Measurements from ENCODE around the gene RIMOC1. TPM values are rescaled to one million over a fixed set of nuclear protein-coding genes. Genes with fewer than 3 reads are reported as not detected.
A peak's percentile ranks its signal among the peaks of the same experiment; 100 is the strongest.

The RIMOC1 gene
- total RNA-seq, 1 experiment from 2014 or later = 40.4 TPM

DNA sequence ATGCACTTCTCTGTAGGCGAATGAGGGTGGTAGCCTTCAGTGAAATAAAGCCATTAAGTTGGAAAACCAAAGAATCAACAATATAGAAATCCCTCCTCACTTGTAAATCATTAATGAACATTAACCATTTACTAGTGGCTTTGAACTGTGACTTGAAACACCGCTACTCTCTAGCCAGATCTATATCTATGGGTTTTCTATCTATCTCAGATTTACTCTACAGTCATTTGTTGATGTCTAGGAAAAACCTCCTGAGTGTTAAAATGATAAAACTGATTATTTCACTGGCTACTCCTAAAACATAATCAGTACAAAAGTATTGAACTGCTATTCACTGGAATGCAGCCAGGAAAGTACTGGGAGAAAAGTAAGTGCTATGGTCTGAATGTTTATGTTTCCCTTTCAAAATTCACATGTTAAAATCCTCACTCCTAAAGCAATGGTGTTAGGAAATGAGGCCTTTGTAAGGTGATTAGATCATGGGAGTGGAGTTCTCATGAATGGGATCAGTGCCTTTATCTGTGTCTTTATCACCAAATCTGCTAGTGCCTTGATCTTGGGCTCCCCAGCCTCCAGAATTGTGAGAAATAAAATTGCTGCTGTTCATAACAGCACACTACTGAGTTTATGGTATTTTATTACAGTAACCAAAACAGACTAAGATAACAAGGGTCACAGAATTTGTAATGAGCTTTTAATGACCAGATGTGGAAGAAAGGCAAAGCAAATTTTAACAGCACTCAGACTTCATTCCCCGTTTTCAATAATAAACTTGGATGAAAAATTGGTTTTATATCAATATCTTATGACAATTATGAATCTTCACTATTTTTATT lies 25.3 kb upstream of the RIMOC1 start:
- CTCF ChIA-PET = interaction anchor here (0.5 kb wide), 1 partner anchor 21 kb away, joined by 3 read pairs; no protein-coding TSS in a partner anchor
- intact Hi-C loops (cut with micrococcal nuclease) = no loop called here
- H3K4me1 Mint-ChIP-seq (ENCODE audit: insufficient read depth, unreplicated experiment) = no peaks in the 10 kb centered on the region
- no peak overlapping the region for H3K27ac Mint-ChIP-seq (ENCODE audit: low read depth, unreplicated experiment)
- no peak for DNase-seq (ENCODE audit: unreplicated experiment)
- POLR2A ChIA-PET = interaction anchor here (0.6 kb wide), 1 partner anchor 53 kb away, joined by 3 read pairs; no protein-coding TSS in a partner anchor
- no peak overlapping the region for H3K4me3 Mint-ChIP-seq (ENCODE audit: unreplicated experiment)
- TF ChIP-seq, protein P1, sequence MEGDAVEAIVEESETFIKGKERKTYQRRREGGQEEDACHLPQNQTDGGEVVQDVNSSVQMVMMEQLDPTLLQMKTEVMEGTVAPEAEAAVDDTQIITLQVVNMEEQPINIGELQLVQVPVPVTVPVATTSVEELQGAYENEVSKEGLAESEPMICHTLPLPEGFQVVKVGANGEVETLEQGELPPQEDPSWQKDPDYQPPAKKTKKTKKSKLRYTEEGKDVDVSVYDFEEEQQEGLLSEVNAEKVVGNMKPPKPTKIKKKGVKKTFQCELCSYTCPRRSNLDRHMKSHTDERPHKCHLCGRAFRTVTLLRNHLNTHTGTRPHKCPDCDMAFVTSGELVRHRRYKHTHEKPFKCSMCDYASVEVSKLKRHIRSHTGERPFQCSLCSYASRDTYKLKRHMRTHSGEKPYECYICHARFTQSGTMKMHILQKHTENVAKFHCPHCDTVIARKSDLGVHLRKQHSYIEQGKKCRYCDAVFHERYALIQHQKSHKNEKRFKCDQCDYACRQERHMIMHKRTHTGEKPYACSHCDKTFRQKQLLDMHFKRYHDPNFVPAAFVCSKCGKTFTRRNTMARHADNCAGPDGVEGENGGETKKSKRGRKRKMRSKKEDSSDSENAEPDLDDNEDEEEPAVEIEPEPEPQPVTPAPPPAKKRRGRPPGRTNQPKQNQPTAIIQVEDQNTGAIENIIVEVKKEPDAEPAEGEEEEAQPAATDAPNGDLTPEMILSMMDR (IDR thresholded peaks at IDR 0.05; ENCODE audit: unreplicated experiment) = no peak
- H3K27me3 Mint-ChIP-seq (ENCODE audit: insufficient read depth, unreplicated experiment) = no peaks in the 10 kb centered on the region
- H3K36me3 Mint-ChIP-seq (ENCODE audit: insufficient read depth, unreplicated experiment) = no peaks in the 10 kb centered on the region
- no TSS peak for BruUV-seq (replicated peaks)
- no peaks in the 10 kb centered on the region for H3K9me3 Mint-ChIP-seq (ENCODE audit: unreplicated experiment)

GRCh38 chr5:41882765-41883164 lies 21.4 kb upstream of the RIMOC1 start:
- TF ChIP-seq, protein P1 (IDR thresholded peaks at IDR 0.05; ENCODE audit: unreplicated experiment) = no peak
- Mint-ChIP-seq H3K27ac (ENCODE audit: low read depth, unreplicated experiment) (no peak overlapping the region), H3K36me3 (ENCODE audit: insufficient read depth, unreplicated experiment) (no peaks in the 10 kb centered on the region), H3K27me3 (ENCODE audit: insufficient read depth, unreplicated experiment) (no peaks in the 10 kb centered on the region), H3K4me3 (ENCODE audit: unreplicated experiment) (no peak overlapping the region), H3K9me3 (ENCODE audit: unreplicated experiment) (no peaks in the 10 kb centered on the region), H3K4me1 (ENCODE audit: insufficient read depth, unreplicated experiment) (no peaks in the 10 kb centered on the region)
- ChIA-PET CTCF (interaction anchor here (1.7 kb wide), 1 partner anchor 22 kb away, joined by 4 read pairs; no protein-coding TSS in a partner anchor), POLR2A (no interaction called here)
- no peak for DNase-seq (ENCODE audit: unreplicated experiment)
- intact Hi-C loops (cut with micrococcal nuclease) = no loop called here
- BruUV-seq (replicated peaks) = no TSS peak

- H3K27ac Mint-ChIP-seq (ENCODE audit: low read depth, unreplicated experiment) = no peak overlapping the region
- no peaks in the 10 kb centered on the region for H3K4me1 Mint-ChIP-seq (ENCODE audit: insufficient read depth, unreplicated experiment)
- DNase-seq (ENCODE audit: unreplicated experiment) = no peak
- H3K27me3 Mint-ChIP-seq (ENCODE audit: insufficient read depth, unreplicated experiment) = no peaks in the 10 kb centered on the region
- intact Hi-C loops (cut with micrococcal nuclease) = no loop called here
- POLR2A ChIA-PET = interaction anchor here (0.8 to 1.0 kb wide), 3 partner anchors 10 to 21 kb away, joined by 3 to 4 read pairs (median 4); partner anchors contain the start of gene RIMOC1
- CTCF ChIA-PET = no interaction called here
- no peak overlapping the region for H3K4me3 Mint-ChIP-seq (ENCODE audit: unreplicated experiment)
- H3K9me3 Mint-ChIP-seq (ENCODE audit: unreplicated experiment) = no peaks in the 10 kb centered on the region
- no TSS peak for BruUV-seq (replicated peaks)
- TF ChIP-seq, protein P1 (IDR thresholded peaks at IDR 0.05; ENCODE audit: unreplicated experiment) = no peak
- H3K36me3 Mint-ChIP-seq (ENCODE audit: insufficient read depth, unreplicated experiment) = no peaks in the 10 kb centered on the region
Measured at GRCh38 chr5:41883243-41883642, 20.9 kb upstream of the RIMOC1 start.

GRCh38 chr5:41883936-41884335 lies 20.2 kb upstream of the RIMOC1 start:
- Mint-ChIP-seq H3K27me3 (ENCODE audit: insufficient read depth, unreplicated experiment) (no peaks in the 10 kb centered on the region), H3K36me3 (ENCODE audit: insufficient read depth, unreplicated experiment) (no peaks in the 10 kb centered on the region), H3K4me3 (ENCODE audit: unreplicated experiment) (no peak overlapping the region), H3K9me3 (ENCODE audit: unreplicated experiment) (no peaks in the 10 kb centered on the region), H3K27ac (ENCODE audit: low read depth, unreplicated experiment) (no peak overlapping the region), H3K4me1 (ENCODE audit: insufficient read depth, unreplicated experiment) (no peaks in the 10 kb centered on the region)
- ChIA-PET POLR2A (interaction anchor here (0.8 to 1.0 kb wide), 3 partner anchors 10 to 20 kb away, joined by 3 to 4 read pairs (median 4); partner anchors contain the start of gene RIMOC1), CTCF (no interaction called here)
- peak; percentile 38 for DNase-seq (ENCODE audit: unreplicated experiment)
- intact Hi-C loops (cut with micrococcal nuclease) = no loop called here
- BruUV-seq (replicated peaks) = no TSS peak
- TF ChIP-seq, protein P1 (IDR thresholded peaks at IDR 0.05; ENCODE audit: unreplicated experiment) = no peak
